OCI-M1 (cell line): ENCODE measurements around the gene WDR20.
A peak's percentile ranks its signal among the peaks of the same experiment; 100 is the strongest.
"Not testable (repeated sequence)": the region's sequence is repeated elsewhere in the genome, so short reads cannot be mapped to it uniquely, and the experiment has no call there.

Experiments
- DNase-seq: peaks from one replicate; lab custom pipeline; 2025; lab: John Stamatoyannopoulos, UW

WDR20 gene

GRCh38 chr14:102139286-102140026 lies at the start of gene WDR20:
WDR20 (plus strand) TSS chr14:102139897; CDS start chr14:102139924, 27 bp downstream.
- peak; percentile 96 for DNase-seq

DNA sequence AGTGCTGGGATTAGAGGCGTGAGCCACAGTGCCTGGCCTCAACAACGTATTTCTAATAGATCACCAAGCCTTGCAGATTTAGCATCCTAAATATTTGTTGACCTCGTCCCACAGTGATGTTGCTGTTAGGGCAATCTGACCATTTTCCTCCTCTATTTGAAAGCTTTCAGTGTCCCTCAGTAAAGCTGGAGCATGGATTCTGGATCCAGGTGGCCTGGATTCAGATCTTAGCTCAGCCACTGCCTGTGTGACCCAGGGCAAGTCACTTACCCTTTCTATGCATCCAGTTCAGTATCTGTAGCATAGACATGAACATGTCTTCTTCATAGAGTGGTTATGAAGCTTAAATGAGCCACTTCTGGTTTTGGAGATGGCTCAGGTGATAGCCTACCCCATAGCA lies 49.0 kb upstream of the WDR20 start:
- no peak for DNase-seq

GRCh38 chr14:102092806-102093205 lies 46.9 kb upstream of the WDR20 start:
- no peak for DNase-seq

GRCh38 chr14:102094101-102094500 lies 45.6 kb upstream of the WDR20 start:
- DNase-seq: peak; percentile 83

DNA sequence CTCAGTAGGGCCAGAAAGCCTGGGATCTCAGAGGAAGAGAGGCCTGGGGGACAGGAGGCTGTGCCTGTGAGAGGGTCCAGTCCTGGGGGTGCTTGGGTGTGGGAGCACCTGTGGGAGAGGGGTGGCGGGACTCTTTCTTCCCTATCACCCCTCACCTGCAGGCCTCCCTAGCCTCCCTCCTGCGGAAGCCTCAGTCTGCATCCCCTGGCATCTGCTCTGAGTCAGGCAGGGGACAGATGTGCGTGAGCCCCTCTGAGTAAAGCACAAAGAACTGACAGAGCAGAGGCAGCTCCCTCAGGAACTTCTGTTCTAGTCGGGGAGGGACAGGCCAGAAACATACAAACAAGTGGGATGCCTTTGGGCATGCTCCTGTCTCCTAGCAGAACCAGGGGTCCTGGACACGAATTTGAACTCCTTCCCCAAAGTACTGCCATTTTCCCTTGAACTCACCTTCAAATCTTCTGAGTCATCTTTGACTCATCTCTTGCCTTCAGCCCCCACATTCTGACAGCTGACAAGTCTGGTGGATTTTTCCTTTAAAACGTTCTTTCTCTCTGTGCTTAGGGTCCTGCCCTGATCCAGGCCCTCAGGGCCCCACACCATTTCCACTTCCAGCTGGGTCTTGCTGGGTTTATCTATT lies 44.3 kb upstream of the WDR20 start:
- no peak for DNase-seq

GRCh38 chr14:102095871-102096568 lies 43.7 kb upstream of the WDR20 start:
- no peak for DNase-seq

- DNase-seq: peak; percentile 77
Observed at GRCh38 chr14:102096569-102097188, 43.0 kb upstream of the WDR20 start.

GRCh38 chr14:102097441-102098135 lies 42.1 kb upstream of the WDR20 start:
- DNase-seq: no peak

DNA sequence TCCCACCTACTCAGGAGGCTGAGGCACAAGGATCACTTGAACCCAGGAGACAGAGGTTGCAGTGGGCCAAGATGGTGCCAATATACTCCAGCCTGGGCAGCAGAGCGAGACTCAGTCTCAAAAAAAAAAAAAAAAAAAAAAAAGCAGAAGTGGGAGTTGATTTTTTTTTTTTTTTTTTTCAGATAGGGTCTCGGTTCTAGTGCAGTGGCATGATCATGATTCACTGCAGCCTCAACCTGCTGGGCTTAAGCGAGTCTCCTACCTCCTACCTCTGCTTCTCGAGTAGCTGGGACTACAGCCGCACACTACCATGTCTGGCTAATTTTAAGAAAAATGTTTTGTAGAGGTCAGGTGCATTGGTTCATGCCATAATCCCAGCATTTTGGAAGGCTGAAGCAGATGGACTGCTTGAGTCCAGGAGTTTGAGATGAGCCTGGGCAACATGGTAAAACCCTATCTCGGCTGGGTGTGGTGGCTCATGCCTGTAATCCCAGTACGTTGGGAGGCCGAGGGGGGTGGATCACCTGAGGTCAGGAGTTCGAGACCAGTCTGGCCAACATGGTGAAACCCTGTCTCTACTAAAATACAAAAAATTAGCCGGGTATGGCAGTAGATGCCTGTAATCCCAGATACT lies 36.5 kb upstream of the WDR20 start:
- DNase-seq: peak; percentile 32

DNA sequence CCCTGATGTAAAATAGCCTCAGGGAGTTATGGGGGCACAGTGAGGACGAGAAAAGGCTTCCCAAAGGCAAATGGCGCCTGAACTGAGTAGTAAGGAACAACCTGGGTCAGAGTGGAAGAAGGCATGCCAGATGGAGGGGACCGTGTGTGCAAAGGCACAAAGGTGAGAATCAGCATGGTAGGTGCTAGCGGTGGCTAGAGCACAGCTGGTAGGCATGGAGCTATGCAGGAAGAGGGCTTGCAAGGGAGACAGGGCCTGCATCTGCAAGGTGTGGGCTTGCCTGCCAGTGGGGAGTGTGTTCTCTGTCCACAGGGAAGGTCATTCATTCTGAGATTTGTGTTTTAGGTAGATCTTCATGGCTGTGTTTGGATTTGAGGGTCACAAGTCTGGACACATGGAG lies 34.3 kb upstream of the WDR20 start:
- DNase-seq: no peak

DNA sequence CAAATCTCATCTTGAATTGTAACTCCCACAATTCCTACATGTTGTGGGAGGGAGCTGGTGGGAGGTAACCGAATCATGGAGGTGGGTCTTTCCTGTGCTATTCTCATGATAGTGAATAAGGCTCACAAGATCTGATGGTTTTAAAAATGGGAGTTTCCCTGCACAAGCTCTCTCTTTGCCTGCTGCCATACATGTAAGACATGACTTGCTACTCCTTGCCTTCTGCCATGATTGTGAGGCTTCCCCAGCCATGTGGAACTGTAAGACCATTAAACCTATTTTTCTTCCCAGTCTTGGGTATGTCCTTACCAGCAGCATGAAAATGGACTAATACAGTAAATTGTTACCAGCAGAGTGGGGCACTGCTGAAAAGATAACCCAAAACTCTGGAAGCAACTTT lies 30.4 kb upstream of the WDR20 start:
- DNase-seq: not testable (repeated sequence)

GRCh38 chr14:102111101-102111500 lies 28.6 kb upstream of the WDR20 start:
- DNase-seq: no peak

GRCh38 chr14:102116361-102117180 lies 23.1 kb upstream of the WDR20 start:
- DNase-seq: no peak

DNA sequence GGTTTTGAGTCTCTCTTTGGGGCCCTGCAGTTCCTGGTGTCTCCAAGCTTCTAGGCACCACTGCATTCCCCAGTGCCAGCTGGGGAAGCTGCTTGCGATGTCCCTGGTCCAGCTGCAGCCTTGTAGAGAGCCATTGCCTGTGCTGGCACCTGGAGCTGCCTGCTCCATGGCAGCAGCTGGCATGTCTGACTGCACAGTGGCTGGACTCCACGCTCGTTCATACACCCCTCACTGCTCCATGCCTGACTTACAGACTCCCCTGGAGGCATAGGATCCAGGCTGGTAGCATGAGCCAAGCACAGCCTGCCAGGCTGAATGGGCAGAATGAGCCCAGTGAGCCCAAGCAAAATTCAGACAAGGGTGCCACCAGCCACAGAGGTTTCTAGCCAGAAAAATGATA lies 21.8 kb upstream of the WDR20 start:
- DNase-seq: no peak

DNA sequence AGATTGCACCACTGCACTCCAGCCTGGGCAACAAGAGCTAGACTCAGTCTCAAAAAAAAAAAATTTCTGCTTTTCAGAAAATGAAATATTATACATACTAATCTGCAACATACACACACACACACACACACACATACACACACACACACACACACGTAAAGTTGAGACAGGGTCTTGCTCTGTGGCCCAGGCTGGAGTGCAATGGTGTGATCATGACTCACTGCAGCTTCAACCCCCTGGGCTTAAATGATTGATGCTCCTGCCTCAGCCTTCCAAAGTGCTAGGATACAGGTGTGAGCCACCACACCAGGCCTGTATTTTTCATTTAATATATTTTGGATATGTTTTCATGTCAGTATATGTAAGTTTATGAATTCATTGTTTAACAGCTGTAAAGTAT lies 18.8 kb upstream of the WDR20 start:
- DNase-seq: no peak

DNA sequence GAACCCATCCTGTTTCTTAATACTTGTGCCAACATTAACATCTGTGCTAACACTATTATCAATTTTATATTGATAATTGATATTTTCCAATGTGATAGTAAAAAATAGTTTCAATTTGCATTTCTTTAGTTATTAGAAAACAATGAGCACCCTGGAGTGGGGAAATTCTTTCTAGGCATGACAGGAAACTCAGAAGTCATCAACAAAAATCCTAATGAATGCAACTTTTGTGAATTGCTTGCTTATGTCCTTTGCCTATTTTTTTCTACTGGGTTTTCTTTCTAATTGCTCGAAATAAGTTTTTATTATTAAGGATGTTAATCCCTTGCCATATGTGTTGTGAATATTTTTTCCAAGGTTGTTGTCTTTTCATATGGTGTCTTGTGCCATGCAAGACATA lies 18.1 kb upstream of the WDR20 start:
- DNase-seq: no peak

GRCh38 chr14:102124419-102124818 lies 15.3 kb upstream of the WDR20 start:
- no peak for DNase-seq

- DNase-seq: no peak
Observed at GRCh38 chr14:102125546-102125945, 14.2 kb upstream of the WDR20 start.

- no peak for DNase-seq
Observed at GRCh38 chr14:102126807-102127455, 12.8 kb upstream of the WDR20 start.

DNA sequence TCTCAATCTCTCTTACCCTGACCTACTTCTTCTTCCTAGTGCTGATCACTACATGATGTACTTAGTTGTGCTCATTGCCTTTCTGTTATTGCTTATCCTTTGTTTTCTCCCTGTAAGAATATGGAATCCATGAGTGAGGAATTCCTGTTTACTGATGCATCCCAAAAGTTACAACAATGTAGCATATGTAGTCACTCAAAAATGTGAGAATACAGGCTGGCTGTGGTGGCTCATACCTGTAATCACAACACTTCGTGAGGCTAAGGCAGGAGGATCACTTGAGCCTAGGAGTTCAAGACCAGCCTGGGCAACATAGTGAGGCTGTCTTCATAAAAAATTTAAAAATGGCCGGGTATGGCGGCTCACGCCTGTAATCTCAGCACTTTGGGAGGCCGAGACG lies 8.0 kb upstream of the WDR20 start:
- DNase-seq: no peak
